HT1080 (cell line): ENCODE measurements around the gene NFATC4. TPM values are rescaled to one million over a fixed set of nuclear protein-coding genes. Genes with fewer than 3 reads are reported as not detected.
"Not testable (repeated sequence)": the region's sequence is repeated elsewhere in the genome, so short reads cannot be mapped to it uniquely, and the experiment has no call there.

Experiments used
- DNase-seq: peaks from one replicate; pipeline ENCODE4 v3.0.0-alpha.2; 2015; ENCODE audit warnings: low read depth
- total RNA-seq: library from RNA; depleted of rRNA; stranded (reverse); fragments of >200 nt; shearing (Covaris generic); gene quantifications from 2 replicates; pipeline ENCODE4 v1.2.3, GENCODE V29; 2014

NFATC4 gene
- total RNA-seq, 1 experiment from 2014 or later: 0.32 TPM

DNA sequence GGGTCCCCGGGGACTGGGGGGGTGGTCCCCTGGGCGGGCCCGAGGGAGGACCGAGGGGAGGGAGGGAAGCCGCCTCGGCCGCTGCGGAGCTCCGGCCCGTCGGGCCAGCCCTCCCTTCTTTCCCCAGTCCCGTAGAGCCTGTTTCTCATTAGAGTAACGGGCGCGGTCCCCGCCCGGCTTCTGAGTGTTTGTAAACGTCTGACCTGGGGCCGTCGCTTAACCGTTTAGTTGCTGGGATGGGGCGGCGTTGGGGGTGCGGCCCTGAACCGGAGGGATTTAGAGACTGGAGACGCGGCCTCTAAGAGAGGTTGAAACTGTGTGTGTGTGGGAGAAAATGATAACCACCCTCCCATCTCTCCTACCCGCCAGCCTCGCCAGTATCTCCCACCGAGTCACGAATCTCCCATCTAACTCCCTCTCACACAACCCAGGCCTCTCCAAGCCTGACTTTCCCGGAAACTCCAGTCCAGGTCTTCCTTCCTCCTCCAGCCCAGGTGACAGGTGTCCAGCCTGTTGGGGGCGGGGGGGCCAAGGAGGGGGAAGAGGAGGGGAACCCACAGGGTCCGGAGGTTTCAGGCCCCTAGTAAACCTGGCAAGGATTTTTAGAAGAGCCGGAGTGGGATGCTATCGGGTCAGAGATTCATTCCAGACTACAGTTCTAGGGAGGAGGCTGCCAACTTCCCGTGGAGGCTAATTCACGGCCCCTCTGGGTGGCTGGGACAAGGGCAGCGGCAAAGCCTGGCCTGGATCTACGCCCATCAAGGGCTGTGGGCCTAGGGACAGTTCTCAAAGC lies 1.1 kb upstream of the NFATC4 start:
- DNase-seq: peak; percentile 26

DNA sequence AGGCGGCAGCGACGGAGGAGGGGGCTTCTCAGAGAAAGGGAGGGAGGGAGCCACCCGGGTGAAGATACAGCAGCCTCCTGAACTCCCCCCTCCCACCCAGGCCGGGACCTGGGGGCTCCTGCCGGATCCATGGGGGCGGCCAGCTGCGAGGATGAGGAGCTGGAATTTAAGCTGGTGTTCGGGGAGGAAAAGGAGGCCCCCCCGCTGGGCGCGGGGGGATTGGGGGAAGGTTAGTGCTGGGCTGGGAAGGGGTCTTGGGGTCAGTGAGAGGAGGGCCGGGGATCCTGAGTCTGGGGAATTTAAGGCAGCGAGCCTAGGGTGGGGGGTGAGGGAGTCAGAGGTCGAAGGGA lies 203 bp downstream of the NFATC4 start:
- DNase-seq: no peak

DNA sequence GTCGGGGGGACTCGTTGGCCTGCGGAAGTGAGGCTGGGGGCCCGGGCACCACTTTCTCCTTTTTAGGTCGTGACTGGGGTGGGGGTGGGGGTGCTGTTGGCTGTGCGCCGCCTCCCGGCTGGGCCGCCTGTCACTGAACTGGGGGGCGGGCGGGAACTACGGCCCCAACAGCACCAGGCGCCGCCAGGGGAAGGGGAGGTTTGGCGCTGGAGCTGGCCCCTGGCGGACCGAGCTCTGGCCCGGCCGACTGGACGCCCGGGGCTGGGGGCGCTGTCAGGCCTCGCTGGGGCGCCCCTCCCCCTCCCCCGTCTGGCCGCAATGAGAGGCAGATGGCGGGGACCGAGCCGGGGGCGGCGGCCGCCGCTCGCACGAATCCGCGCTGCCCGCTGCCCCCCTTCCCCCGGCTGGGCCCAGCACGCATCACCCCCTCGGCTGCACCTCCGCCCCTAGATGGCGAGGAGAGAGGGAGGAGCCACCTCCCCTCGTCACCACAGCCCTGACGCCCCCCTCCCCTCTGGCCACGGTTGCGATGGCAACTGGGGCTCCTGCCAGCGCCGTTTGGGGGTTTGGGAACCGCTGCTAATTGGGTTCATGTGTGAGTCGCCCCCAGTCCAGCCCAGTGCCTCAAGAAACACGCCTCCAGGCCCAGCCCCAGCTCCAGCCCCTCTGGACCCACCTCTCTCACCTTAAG lies 723 bp downstream of the NFATC4 start:
- DNase-seq: no peak

DNA sequence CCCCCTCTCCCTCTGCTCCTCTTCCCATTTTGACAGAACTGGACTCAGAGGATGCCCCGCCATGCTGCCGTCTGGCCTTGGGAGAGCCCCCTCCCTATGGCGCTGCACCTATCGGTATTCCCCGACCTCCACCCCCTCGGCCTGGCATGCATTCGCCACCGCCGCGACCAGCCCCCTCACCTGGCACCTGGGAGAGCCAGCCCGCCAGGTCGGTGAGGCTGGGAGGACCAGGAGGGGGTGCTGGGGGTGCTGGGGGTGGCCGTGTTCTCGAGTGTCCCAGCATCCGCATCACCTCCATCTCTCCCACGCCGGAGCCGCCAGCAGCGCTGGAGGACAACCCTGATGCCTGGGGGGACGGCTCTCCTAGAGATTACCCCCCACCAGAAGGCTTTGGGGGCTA lies 1.5 kb downstream of the NFATC4 start:
- no peak for DNase-seq

DNA sequence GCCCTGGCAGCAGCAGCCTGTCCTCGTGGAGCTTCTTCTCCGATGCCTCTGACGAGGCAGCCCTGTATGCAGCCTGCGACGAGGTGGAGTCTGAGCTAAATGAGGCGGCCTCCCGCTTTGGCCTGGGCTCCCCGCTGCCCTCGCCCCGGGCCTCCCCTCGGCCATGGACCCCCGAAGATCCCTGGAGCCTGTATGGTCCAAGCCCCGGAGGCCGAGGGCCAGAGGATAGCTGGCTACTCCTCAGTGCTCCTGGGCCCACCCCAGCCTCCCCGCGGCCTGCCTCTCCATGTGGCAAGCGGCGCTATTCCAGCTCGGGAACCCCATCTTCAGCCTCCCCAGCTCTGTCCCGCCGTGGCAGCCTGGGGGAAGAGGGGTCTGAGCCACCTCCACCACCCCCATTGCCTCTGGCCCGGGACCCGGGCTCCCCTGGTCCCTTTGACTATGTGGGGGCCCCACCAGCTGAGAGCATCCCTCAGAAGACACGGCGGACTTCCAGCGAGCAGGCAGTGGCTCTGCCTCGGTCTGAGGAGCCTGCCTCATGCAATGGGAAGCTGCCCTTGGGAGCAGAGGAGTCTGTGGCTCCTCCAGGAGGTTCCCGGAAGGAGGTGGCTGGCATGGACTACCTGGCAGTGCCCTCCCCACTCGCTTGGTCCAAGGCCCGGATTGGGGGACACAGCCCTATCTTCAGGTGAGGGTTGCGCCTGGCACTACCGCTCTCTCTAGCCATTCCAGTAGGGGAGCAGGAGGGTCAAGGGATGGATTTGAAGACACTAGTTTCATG lies 2.1 kb downstream of the NFATC4 start:
- no peak for DNase-seq

DNA sequence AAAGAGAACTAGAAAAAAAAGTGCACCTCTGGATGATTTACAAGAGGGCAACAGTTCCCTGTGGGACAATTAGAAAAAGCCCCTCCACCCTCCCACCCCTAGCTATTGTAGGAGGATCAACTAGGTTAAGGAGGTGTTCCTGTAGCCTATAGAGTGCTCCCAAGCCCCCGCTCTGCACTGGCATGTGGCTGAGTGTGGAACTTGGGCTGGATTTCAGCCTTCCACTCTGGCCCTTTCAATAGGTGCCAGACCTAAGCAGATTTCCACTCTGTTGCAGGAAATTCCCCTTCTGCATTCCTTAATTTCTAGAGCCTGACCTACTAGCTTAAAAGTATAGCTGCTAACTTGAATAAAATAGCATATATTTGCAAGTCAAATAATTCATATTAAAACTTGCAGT lies 2.8 kb downstream of the NFATC4 start:
- no peak for DNase-seq

DNA sequence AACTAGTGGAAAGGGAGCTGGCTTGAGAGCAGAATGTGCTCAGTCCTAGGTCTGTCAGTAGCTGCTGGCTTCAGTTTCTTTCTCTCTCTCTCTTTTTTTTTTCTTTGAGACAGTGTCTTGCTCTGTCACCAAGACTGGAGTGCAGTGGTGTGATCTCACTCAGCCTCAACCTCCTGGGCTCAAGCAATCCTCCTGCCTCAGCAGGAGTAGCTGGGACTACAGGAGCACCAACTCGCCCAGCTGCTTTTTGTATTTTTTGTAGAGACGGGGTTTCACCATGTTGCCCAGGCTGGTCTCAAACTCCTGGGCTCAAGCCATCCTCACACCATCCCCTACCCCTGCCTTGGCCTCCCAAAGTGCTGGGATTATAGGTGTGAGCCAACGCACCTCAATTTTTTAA lies 3.6 kb downstream of the NFATC4 start:
- not testable (repeated sequence) for DNase-seq

DNA sequence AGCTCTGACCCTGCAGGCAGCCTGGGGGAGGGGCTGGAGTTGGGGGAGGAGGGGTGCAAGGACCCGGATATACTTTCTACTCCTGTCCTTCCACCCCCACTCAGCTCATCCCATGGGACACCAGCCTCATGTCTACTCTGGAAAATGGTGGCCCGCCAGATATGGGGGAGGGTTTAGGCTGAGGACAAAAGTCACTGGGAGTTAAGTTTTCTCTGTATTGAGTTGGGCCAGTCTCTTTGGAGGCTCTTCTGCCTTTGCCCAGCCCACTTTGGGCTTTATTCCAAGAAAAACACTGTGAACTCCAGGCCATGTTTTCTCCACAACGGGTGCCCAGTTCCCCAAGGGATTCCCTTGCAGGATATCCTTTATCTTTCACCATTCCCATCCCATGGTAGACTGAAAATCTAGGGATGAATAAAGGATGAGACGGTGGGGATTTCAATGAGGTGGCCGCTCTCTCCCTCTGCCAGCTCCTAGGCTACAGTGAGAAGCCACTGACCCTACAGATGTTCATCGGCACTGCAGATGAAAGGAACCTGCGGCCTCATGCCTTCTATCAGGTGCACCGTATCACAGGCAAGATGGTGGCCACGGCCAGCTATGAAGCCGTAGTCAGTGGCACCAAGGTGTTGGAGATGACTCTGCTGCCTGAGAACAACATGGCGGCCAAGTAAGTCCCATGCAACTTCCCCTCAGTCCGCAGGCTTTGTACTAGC lies 4.9 kb downstream of the NFATC4 start:
- DNase-seq: no peak

DNA sequence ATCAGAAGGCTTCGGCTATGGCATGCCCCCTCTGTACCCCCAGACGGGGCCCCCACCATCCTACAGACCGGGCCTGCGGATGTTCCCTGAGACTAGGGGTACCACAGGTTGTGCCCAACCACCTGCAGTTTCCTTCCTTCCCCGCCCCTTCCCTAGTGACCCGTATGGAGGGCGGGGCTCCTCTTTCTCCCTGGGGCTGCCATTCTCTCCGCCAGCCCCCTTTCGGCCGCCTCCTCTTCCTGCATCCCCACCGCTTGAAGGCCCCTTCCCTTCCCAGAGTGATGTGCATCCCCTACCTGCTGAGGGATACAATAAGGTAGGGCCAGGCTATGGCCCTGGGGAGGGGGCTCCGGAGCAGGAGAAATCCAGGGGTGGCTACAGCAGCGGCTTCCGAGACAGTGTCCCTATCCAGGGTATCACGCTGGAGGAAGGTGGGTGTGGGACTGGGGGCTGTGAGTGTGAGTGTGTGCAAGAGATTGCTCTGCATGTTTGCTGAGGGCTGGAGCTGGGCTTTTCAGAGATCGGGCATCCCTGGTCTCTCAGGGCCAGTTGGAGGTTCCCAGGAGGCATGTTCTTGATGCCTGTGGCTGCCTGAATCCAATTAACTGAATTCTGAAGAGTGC lies 8.6 kb downstream of the NFATC4 start:
- no peak for DNase-seq

DNA sequence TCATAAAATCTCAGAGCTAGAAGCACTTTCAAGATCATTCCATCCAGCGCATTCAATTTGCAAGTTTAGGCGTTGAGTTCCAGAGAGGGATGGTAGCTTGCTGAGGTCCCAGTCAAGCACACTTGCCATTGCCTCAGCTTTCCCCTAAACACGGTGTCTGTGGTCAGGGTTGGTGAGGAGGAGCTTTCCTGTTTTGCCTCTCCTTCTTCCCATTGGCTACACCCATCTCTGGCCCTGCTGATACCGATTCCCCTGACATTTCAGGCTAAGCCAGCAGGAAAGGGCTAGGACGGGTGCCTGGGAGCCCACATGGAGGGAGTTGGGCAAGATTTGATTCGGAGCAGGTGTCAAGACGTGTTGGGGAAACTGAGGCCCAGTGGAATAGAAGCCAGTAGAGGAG lies 9.1 kb downstream of the NFATC4 start:
- no peak for DNase-seq

DNA sequence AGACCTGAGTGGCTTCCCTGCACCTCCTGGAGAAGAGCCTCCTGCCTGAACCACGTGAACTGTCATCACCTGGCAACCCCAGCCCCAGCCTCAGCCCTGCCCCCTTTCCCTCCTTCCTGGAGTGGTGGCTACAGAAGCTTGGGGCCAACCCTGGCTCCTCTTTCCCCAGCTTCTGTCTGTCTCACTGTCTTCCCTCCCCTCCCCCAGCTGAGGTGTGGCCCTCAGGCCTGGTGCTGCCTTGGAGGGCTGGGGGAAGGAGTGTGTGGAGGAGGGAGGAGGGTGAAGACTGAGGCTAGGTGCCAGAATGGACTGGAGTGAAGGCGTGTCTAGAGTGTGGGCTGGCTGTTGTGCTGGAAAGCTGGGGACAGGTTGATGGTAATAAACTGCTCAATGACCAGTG lies 9.7 kb downstream of the NFATC4 start:
- DNase-seq: no peak

DNA sequence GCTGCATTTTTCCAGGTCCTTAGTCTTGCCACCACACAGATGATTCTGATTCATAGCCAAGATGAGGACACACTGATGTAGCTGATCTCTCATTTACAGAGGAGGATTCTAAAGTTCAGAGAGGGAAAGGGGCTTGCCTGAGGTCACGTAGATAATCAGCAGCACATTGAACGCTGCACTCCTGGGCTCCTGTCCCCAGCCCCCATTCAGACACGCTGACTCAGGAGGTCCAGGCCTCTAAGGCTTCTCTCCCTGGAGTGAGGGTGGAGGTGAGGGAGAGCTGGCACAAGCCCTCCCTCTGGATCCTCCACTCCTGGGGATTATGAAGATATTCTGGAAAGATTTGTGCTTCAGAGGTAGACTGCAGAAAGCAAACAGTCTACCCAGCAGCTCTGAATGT lies 10.3 kb downstream of the NFATC4 start:
- no peak for DNase-seq

DNA sequence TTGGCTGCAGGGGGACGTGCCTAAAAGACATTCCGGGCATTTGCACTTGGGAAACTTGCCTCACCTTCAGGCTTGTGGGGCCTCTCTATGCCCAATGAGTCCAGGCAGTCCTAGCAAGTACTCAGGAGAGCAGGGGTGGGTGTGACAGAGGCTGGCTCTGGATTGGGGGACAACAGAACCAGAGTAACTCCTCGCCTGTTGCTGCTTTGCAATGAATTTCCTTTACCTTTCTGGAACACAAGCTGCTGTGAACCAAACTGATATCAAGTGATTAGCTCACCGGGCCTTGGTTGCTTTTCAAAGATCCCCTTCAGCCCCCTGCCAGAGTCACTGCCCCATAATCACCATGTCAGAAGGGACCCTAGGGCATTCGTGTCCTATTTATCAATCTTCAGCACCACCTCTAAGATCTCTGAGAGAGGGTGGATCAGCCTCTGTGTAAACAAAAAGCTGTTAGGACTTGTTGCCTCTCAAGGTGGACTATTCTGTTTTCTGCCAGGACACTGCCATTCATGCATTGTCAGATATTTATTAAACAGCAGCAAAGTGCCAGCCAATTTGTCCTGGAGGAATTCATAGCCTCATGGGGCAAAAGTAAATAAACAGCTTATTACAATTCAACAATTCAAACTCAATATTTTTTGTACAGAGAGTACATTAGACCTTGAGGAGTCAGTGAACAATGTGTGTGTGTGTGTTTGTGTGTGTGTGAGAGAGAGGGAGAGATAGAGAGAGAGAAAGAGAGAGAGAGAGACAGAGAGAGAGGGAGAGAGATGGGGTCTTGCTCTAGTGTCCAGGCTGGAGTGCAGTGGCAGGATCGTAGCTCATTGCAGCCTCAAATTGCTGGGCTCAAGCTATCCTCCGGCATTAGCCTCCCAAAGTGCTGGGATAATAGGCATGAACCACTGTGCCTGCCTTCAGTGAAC lies 11.3 kb downstream of the NFATC4 start:
- DNase-seq: no peak

DNA sequence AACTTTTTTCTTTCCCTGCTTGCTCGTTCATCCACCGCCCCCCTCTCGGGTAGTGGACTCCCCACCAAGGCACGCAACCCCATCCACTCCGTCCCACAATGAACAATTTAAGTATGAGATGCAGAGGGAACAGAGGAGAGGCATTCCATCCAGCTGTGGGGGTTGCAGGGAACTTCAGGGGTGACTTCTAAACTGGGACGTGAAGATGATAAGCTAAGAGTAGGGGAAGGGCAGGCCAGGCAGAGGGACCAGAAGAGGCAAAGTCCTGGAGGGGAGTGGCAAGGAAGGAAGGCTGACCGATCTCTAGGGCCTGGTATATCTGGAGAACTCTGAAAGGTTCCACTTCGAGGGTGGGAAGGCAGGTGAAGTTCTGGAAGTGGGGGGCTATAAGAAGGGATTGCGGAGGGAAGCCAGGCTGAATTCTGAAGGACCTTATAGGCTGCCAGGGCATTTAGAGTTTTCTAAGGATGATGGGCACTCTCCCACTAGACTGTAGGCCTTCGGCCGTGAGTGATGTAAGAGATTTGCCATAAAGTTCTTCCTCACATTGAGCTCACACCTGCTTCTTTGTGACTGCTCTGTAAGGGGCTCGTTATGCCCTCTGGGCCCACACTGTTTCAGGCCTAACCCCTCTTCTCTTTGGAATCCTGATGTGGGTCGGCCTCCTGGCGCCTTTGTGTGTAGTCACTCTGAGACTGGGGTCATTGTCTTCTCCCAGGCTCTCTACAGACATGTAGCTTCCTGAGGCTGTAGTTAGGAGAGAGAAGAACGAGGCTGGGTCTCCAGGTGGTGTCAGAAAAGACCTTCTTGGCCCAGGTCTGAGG lies 12.1 kb downstream of the NFATC4 start:
- no peak for DNase-seq

DNA sequence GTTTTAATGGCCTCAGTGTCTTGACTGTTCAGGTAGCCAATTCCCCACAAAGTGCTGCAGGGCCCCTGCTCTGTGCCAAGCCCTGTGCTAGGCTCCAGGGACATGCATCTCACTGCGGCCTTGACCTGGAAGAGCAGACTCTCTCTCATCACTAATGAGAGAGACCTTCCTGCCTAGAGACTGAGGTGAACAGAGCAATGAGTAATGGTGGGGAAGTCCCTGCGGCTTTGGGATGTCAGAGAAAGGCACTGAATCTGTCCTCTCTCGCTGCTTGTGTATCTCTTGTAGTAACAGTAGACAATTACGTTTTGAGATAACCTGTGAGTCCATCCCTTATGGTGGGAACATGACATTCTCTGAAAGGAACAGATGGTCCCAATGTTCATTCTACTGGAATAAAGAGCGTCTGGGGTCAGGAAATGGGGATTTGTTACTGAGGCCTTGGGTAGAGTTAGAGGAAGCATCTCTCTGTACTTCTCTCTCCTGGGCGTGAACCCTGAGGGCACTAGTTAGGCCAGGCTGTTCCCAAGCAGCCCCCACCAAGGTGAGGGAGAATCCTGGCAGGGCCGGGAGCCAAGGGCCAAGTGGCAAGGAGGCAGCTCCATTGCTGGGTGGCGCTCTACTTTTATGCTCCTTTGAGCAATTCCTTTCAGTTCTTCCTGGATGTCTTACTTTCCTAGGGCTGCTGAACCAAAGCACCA lies 13.5 kb downstream of the NFATC4 start:
- no peak for DNase-seq

DNA sequence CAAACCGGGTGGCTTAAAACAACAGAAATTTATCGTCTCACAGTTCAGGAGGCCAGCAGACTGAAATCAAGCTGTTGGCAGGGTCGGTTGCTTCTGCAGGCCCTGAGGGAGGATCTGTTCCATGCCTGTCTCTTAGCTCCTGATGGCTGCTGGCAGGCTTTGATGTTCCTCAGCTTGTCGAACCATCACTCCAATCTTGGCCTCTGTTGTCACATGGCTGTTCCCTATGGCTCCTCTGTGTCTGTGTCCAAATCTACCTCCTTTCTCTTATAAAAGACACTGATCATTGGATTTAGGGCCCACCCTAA lies 14.0 kb downstream of the NFATC4 start:
- DNase-seq: no peak

DNA sequence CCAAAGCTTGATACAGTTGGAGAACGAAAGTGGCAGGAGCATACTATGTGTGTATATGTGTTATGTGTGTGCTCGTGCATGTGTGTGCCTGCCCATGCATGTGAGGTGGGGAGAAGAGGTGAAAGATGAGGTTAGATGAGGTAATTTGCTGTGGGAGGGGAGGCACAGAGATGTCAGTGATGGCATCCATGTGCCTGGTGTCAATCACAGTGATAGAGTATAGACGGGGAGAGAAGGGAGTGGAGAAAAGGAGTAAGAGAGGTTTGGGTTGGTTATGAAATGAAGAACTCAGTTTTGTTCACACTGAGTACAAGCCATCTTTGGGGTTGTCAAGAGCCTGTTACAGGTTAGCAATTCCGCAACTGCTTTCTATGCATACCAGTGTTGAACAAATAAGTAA lies 16.2 kb downstream of the NFATC4 start:
- DNase-seq: no peak

DNA sequence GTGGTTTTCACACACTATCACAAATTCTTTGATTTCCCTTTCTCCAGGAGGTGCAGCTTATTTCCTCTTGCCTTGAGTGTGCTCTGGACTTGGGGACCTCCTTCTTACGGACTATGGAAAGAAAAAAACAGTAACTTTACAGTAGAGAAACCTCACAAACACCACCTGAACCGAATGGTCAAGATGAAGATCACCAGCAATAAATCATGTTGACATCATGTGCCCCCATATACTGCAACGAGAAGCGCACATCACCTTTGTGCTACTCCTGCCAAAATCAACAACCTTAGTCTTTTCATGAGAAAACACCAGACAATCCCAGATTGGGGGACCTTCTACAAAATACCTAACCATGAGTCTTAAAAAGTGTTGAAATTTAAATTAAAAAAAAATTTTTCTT lies 17.5 kb downstream of the NFATC4 start:
- DNase-seq: no peak

DNA sequence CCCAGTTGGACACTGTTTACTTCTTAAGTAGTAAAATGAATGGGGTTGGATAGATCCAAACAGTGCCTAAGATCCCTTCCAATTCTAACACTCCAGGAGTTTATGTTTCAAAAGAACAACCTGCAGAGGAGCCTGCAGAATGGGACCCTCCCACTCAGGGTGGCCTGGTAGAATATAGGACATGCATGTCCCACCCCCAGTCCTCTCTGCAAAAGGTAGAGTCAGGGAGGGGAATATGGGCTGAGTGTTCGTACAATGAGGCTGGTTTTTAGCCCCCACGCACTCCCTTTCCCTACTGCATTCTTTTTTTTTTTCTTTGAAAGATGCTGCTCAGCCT lies 19.0 kb downstream of the NFATC4 start:
- DNase-seq: no peak
